Activated naive CD4-positive, alpha-beta T cell treated with anti-CD3 and anti-CD28 coated beads, Interleukin-2, amount 10 ng/mL, durations not matched to agents 7 days and 5 days (primary cell): ENCODE data around the gene AUP1.

Source experiments
- CTCF ChIA-PET: fragments of 350-600 bp; sonication (Branson Sonifier 250); formaldehyde crosslinking; loops from one replicate; lab custom pipeline; 2021; ENCODE audit warnings: antibody characterized with exemption; lab: Charles Lee
- DNase-seq: peaks from one replicate; pipeline ENCODE4 v3.0.0-alpha.2; 2020
- H3K27ac Mint-ChIP-seq: one replicate; pipeline ENCODE4 v1.8.0; 2021; ENCODE audit warnings: mild to moderate bottlenecking, moderate library complexity, mixed read lengths
- H3K27me3 Mint-ChIP-seq: one replicate; pipeline ENCODE4 v1.8.0; 2021; ENCODE audit warnings: mild to moderate bottlenecking, mixed read lengths
- H3K36me3 Mint-ChIP-seq: one replicate; pipeline ENCODE4 v1.8.0; 2021; ENCODE audit warnings: mixed read lengths
- H3K4me1 Mint-ChIP-seq: one replicate; pipeline ENCODE4 v1.8.0; 2021; ENCODE audit warnings: mixed read lengths
- H3K4me3 Mint-ChIP-seq: one replicate; pipeline ENCODE4 v1.8.0; 2021; ENCODE audit warnings: mild to moderate bottlenecking, moderate library complexity, mixed read lengths
- H3K9me3 Mint-ChIP-seq: one replicate; pipeline ENCODE4 v1.8.0; 2021; ENCODE audit warnings: mixed read lengths

The AUP1 gene, protein sequence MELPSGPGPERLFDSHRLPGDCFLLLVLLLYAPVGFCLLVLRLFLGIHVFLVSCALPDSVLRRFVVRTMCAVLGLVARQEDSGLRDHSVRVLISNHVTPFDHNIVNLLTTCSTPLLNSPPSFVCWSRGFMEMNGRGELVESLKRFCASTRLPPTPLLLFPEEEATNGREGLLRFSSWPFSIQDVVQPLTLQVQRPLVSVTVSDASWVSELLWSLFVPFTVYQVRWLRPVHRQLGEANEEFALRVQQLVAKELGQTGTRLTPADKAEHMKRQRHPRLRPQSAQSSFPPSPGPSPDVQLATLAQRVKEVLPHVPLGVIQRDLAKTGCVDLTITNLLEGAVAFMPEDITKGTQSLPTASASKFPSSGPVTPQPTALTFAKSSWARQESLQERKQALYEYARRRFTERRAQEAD

DNA sequence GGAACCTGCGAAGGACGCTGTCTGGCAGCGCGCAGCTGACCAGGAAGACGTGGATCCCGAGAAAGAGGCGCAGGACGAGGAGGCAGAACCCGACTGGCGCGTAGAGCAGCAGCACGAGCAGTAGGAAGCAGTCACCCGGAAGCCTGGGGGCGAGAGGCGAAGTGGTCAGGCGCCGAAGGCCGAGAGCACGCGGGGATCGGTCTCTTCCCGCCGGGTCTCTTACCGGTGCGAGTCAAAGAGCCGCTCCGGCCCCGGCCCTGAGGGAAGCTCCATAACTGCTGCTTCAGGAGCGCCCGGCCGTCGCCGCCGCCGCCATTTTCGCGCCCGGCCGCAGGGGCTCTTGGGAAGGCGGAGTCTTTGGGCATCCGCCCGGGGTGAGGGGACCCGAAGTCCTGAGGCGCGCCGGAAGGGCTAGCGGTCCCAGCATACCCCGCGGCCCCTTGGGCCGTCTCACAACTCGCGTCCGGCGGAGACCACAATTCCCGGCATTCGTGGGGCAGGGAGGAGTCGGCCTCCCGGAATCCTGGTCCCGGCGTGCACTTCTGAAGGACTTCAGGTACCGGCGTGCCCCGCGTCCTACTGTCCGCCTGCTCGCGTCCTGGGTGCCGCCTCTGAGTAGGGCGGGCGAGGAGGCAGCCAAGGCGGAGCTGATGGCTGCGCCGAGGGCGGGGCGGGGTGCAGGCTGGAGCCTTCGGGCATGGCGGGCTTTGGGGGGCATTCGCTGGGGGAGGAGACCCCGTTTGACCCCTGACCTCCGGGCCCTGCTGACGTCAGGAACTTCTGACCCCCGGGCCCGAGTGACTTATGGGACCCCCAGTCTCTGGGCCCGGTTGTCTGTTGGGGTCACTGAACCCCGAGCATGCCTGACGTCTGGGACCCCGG is at the start of gene AUP1, which contains the start of gene HTRA2:
Gene AUP1, minus strand, starts transcription at position 350 of the 882 bp plus-strand sequence. Its CDS starts 77 bp downstream, at position 273.
Gene HTRA2, plus strand, starts transcription at position 577 of the 882 bp plus-strand sequence. Its CDS starts 74 bp downstream, at position 651.
- H3K36me3 Mint-ChIP-seq: peaks cover 55% of the 10 kb centered on the region
- H3K4me3 Mint-ChIP-seq: peak within 1 kb of the TSS; percentile 96

DNA sequence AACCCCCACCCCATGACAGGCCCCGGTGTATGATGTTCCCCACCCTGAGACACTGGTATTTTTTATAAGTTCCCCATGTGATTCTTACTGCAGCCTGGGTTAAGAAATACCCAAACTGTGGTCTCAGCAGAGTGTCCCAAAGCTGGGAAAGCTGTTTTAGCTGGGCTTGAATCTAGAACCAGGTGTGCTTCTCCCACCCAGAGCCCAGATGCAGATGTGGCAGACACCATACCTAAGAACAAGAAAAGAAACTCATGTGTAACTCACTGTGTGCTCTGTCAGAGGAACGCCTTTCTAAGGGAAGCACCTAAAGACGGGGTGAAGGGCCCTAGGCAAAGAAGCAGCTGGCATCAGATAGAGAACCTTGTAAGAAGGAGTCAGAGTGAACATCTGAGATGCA is 48.9 kb upstream of the AUP1 start:
- Mint-ChIP-seq H3K4me1 (peaks cover 30% of the 10 kb centered on the region), H3K27me3 (no peaks in the 10 kb centered on the region), H3K4me3 (no peak overlapping the region), H3K36me3 (peaks cover 4% of the 10 kb centered on the region), H3K9me3 (no peaks in the 10 kb centered on the region), H3K27ac (no peak overlapping the region)
- CTCF ChIA-PET: interaction anchor here (1.0 to 7.5 kb wide), 3 partner anchors 8 to 122 kb away, joined by 3 to 62 read pairs (median 3); no protein-coding TSS in a partner anchor
- no peak for DNase-seq

More for the DNA sequence above, at the start of gene AUP1, which contains the start of gene HTRA2:
- DNase-seq: peak; percentile 94
- no peaks in the 10 kb centered on the region for H3K9me3 Mint-ChIP-seq
- H3K27me3 Mint-ChIP-seq: no peaks in the 10 kb centered on the region
- peaks cover 51% of the 10 kb centered on the region for H3K4me1 Mint-ChIP-seq
- CTCF ChIA-PET: interaction anchor here (1.0 to 5.8 kb wide), 6 partner anchors 17 to 59 kb away, joined by 3 to 86 read pairs (median 6); partner anchors contain the start of genes CCDC142 and TTC31
- H3K27ac Mint-ChIP-seq: peak within 1 kb of the TSS; percentile 94

DNA sequence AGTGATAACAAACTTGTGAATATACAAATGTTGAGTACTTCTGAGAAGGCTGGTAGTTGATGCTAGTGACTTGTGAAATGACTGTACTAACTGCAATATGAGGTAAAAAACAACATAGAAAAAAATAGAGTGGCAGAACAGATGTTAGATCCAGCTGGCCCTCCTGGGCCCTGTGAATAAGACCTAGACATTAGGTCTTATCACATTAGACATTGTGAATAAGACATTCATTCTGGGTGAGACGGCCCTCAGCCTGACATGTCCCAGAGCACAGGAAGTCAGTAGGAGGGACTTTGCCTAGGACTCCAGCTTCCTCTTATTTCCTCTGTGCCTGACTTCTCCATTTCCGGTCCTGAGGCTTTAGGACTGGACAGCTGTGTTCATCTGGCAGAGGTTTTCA is 47.9 kb upstream of the AUP1 start:
- peak overlapping the region; percentile 20 for H3K27ac Mint-ChIP-seq
- CTCF ChIA-PET: interaction anchor here (0.9 to 7.5 kb wide), 6 partner anchors 9 to 121 kb away, joined by 3 to 62 read pairs (median 4); partner anchors contain the start of genes CCDC142 and TTC31
- no peak overlapping the region for H3K4me3 Mint-ChIP-seq
- no peaks in the 10 kb centered on the region for H3K9me3 Mint-ChIP-seq
- H3K4me1 Mint-ChIP-seq: peaks cover 29% of the 10 kb centered on the region
- H3K27me3 Mint-ChIP-seq: no peaks in the 10 kb centered on the region
- no peak for DNase-seq
- peaks cover 4% of the 10 kb centered on the region for H3K36me3 Mint-ChIP-seq

DNA sequence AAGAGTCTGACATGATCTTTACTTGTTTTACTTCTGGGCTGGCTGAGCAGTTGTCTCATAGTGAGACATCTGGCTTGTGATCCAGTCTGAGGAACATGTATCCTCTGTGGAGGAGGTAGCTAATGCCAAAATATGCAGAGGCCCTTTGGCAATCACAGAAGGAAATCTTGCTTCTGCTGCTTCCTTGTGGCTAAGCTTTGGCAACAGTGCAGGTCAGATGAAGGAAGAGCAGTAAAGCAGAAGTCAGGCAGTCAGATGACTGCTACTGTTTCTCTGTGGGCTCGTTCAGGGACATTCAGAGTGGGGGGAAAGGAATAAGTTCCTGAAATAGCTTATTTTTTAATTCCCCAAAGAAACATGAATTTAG is 47.3 kb upstream of the AUP1 start:
- no peaks in the 10 kb centered on the region for H3K27me3 Mint-ChIP-seq
- H3K36me3 Mint-ChIP-seq: peaks cover 4% of the 10 kb centered on the region
- CTCF ChIA-PET: interaction anchor here (0.9 to 7.5 kb wide), 4 partner anchors 10 to 94 kb away, joined by 3 to 62 read pairs (median 7); partner anchors contain the start of genes CCDC142 and TTC31
- no peak overlapping the region for H3K4me3 Mint-ChIP-seq
- H3K4me1 Mint-ChIP-seq: peaks cover 29% of the 10 kb centered on the region
- H3K27ac Mint-ChIP-seq: no peak overlapping the region
- H3K9me3 Mint-ChIP-seq: no peaks in the 10 kb centered on the region
- DNase-seq: no peak

DNA sequence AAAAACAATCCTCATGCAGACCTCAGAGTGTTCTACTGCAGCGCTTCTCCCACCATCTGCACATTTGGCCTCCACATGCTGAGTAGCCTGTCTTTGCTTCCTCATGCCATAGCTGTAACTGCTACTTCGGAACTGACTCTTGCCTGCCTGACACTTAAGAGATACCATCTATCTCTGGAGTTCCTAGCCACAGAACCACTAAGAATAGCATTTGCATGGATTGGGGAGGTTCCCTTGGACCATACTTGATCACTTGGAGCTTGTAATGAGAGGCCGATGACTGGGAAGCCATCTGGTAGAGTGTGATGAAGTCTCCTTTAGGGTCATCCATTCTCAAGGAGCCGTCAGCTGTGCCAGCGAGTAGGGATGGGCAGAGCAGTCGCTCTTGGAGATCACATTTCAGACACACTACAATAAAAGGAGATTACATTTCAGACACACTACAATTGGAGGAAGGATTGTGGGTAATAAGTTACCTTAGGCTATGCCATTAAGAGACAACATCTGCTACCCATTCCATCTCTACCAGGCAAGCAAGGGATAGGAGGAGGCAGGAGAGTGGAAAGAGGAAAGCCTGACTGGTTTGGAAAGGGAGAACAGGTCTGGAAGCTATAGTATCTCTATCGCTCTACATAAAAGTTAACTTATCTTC is 46.8 kb upstream of the AUP1 start:
- DNase-seq: no peak
- CTCF ChIA-PET: interaction anchor here (0.9 to 7.5 kb wide), 4 partner anchors 9 to 94 kb away, joined by 3 to 62 read pairs (median 7); partner anchors contain the start of genes CCDC142 and TTC31
- H3K27me3 Mint-ChIP-seq: no peaks in the 10 kb centered on the region
- no peak overlapping the region for H3K27ac Mint-ChIP-seq
- no peak overlapping the region for H3K4me3 Mint-ChIP-seq
- no peaks in the 10 kb centered on the region for H3K9me3 Mint-ChIP-seq
- H3K36me3 Mint-ChIP-seq: peaks cover 4% of the 10 kb centered on the region
- H3K4me1 Mint-ChIP-seq: peaks cover 29% of the 10 kb centered on the region

DNA sequence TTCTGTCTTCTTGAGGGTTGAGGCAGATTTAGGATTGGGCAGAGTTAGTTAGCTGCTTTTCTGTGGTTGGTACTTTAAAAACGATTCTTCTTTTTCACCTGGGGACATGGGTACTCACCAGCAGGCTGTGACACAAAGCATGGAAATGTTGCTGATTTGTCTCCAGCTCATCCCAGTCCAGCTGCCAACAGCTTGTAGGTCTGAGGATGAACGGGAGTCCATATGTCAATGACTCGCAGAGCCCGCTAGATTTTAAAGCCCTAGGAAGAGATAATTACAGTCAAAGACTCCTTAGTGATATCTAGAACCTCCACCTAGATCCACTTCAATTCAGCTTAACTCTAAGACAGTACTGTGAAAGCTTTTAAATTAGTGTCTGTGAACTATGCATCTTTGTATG is 45.8 kb upstream of the AUP1 start:
- Mint-ChIP-seq H3K36me3 (peaks cover 4% of the 10 kb centered on the region), H3K27ac (no peak overlapping the region), H3K27me3 (no peaks in the 10 kb centered on the region), H3K4me3 (no peak overlapping the region), H3K4me1 (peaks cover 29% of the 10 kb centered on the region), H3K9me3 (no peaks in the 10 kb centered on the region)
- CTCF ChIA-PET: interaction anchor here (0.5 to 7.5 kb wide), 3 partner anchors 12 to 92 kb away, joined by 3 to 62 read pairs (median 3); partner anchors contain the start of genes CCDC142 and TTC31
- no peak for DNase-seq

DNA sequence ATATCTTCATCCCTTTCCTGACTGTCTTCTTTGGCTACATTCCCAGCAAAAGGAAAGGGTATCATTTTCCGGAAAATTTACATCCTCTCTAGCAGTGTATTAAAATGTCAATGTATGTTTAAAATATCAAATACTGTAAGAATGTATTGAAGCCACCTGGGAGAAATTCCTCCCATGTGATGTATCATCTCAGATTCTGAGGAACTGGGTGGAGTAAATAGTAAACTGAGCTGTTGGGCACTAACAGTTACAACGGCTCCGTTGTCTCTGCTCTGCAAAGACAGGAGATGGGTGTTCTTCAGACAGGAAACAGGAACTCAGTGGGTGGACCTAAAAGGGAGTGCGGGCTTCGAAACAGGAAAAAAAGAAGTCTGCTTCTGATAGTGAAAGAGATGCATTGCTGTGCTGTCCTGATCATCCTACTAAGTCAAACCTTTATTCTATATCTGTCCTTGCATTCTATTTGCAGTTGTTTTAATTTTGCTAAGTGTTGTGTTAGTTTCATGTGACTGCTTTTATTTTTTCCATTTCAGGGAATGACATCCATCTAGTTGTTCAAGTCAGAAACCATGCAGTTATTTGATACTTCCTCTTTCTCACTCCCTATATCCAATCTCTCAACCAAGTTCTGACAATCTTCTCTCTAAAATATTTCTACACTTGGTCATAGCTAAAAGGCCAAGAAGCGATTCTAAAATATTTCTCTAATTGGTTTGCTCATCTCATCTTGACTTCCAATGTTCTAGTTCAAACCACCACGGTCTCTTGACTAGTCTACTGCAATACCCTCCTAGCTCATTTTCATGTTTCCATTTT is 44.4 kb upstream of the AUP1 start:
- Mint-ChIP-seq H3K27me3 (no peaks in the 10 kb centered on the region), H3K4me1 (peaks cover 29% of the 10 kb centered on the region), H3K36me3 (peaks cover 4% of the 10 kb centered on the region), H3K4me3 (peak overlapping the region; percentile 54), H3K9me3 (no peaks in the 10 kb centered on the region), H3K27ac (peak overlapping the region; percentile 85)
- CTCF ChIA-PET: interaction anchor here (1.0 to 7.5 kb wide), 2 partner anchors 13 to 91 kb away, joined by 3 to 62 read pairs; partner anchors contain the start of genes CCDC142 and TTC31
- peak; percentile 54 for DNase-seq

DNA sequence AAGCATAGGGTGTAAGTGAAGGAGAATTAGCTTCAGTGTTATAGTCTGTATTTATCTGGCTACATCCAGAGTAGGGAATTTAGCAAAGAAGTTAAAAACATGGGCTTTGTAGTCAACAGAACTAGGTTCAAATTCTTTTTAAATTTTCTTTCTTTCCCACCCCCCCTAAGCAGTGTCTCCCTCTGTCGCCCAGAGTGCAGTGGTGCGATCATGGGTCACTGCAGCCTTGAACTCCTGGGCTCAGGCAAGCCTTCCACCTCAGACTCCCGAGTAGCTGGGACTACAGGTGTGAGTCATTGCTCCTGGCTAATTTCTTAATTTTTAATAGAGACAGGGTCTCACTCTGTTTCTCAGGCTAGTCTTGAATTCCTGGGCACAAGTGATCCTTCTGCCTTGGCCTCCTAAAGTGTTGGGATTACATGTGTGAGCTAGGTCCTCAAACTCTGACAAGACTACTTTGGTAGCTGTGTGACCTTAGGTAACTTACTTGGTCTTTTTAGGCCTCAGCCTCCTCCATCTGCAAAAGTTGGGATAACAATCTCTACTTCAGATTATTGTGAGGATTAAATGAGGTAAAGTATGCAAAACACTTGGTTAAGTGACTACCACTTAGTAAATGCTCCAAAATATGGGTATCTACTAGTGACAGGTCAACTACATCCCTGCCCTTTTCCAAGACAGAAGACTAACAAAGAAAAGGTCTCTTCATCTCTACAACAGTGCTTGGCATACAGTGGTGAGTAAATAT is 42.8 kb upstream of the AUP1 start:
- Mint-ChIP-seq H3K36me3 (peaks cover 4% of the 10 kb centered on the region), H3K4me1 (peaks cover 35% of the 10 kb centered on the region), H3K27me3 (no peaks in the 10 kb centered on the region), H3K9me3 (no peaks in the 10 kb centered on the region), H3K27ac (no peak overlapping the region), H3K4me3 (no peak overlapping the region)
- CTCF ChIA-PET: interaction anchor here (1.0 to 7.5 kb wide), 2 partner anchors 15 to 41 kb away, joined by 3 to 62 read pairs; no protein-coding TSS in a partner anchor
- DNase-seq: no peak

DNA sequence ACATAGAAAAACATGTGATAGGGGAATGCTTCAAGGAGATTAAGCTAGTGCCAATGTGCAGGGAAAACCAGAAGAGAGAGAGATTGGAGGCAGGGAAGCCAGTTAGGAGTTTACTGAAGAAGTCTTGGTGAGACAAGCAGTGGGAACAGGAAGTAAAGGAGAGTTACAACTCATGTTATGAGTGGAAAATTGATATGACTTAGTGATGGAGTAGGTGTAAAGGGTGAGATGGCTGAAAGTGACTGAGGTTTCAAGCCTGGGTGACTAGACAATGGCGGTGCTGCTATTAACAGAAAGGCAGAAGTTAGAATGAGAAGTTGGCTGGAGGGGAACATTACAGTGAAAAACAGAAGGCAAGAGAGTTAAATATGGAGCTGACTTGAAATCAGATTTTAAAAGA is 41.6 kb upstream of the AUP1 start:
- Mint-ChIP-seq H3K36me3 (peaks cover 4% of the 10 kb centered on the region), H3K27ac (no peak overlapping the region), H3K9me3 (no peaks in the 10 kb centered on the region), H3K4me1 (peaks cover 35% of the 10 kb centered on the region), H3K4me3 (no peak overlapping the region), H3K27me3 (no peaks in the 10 kb centered on the region)
- CTCF ChIA-PET: interaction anchor here (0.7 to 1.0 kb wide), 3 partner anchors 12 to 20 kb away, joined by 3 to 5 read pairs (median 3); no protein-coding TSS in a partner anchor
- DNase-seq: no peak

DNA sequence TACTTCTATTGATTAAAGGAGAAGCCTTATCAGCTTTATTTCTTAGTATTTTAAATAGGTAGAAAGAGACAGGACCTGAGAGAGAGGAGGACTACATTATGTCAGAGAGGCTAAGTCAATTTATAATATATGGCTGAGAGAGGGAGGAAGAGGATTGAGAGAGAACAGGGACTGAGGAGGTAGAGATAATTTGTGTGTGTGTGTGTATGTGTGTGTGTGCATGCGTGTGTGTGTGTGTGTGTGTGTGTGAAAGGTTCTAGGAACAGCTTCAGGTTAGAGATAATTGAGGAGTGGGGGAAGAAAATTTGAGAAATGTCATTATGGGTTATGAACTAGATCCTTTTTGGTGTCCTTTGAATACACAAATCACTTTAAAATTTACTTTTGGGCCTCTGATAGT is 40.2 kb upstream of the AUP1 start:
- H3K36me3 Mint-ChIP-seq: peaks cover 4% of the 10 kb centered on the region
- no peak overlapping the region for H3K4me3 Mint-ChIP-seq
- DNase-seq: no peak
- H3K4me1 Mint-ChIP-seq: peaks cover 33% of the 10 kb centered on the region
- H3K27me3 Mint-ChIP-seq: no peaks in the 10 kb centered on the region
- CTCF ChIA-PET: interaction anchor here (0.9 to 5.3 kb wide), 2 partner anchors 10 to 16 kb away, joined by 3 to 57 read pairs; no protein-coding TSS in a partner anchor
- no peak overlapping the region for H3K27ac Mint-ChIP-seq
- no peaks in the 10 kb centered on the region for H3K9me3 Mint-ChIP-seq

DNA sequence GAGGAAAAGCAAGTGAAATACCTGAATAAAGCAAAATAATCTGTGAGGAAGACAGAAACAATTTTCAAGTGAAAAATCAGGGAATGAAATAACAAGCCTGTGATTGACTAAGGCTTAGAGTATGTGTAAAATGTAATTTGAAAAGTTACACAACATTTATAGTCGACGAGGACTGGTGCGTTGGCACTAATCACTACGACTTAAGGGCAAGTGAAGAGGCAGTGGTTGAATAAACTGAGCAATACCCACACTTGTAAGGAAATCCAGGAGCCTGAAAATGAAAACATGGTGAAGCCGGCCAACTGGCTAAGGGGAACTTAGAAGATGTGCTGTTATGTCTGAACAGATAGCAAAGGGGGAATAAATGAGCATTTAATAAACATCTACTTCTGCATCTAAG is 38.4 kb upstream of the AUP1 start:
- Mint-ChIP-seq H3K9me3 (no peaks in the 10 kb centered on the region), H3K4me1 (peaks cover 20% of the 10 kb centered on the region), H3K27ac (no peak overlapping the region), H3K4me3 (no peak overlapping the region), H3K36me3 (no peaks in the 10 kb centered on the region), H3K27me3 (no peaks in the 10 kb centered on the region)
- CTCF ChIA-PET: interaction anchor here (3.2 to 5.3 kb wide), 2 partner anchors 9 to 18 kb away, joined by 10 to 57 read pairs; no protein-coding TSS in a partner anchor
- DNase-seq: no peak

DNA sequence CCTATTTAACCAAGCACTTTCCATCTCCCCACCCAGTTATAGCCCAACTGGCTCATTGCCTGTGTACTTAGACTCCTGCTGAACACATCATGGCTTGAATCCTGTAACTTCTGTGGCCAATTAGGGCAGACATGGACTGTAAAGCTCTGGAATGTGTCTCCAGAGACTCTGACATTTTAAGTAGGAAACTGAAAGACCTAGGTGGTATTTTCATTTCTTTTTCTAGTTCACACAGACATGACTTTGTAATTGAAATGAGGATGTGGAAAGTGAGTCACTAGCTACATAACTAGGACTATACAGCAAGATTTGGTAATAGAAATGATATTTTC is 37.2 kb upstream of the AUP1 start:
- Mint-ChIP-seq H3K36me3 (no peaks in the 10 kb centered on the region), H3K4me1 (peaks cover 29% of the 10 kb centered on the region), H3K27me3 (peaks cover 8% of the 10 kb centered on the region), H3K27ac (no peak overlapping the region), H3K4me3 (no peak overlapping the region), H3K9me3 (no peaks in the 10 kb centered on the region)
- CTCF ChIA-PET: interaction anchor here (3.2 to 5.3 kb wide), 2 partner anchors 10 to 19 kb away, joined by 10 to 57 read pairs; no protein-coding TSS in a partner anchor
- DNase-seq: no peak
